Endodermal cell (in vitro differentiated cells): ENCODE results near the gene SLCO1B1. TPM values are rescaled to one million over a fixed set of nuclear protein-coding genes. Genes with fewer than 3 reads are reported as not detected.

Source experiments
- DNase-seq: peaks from one replicate; pipeline ENCODE4 v3.0.0-alpha.2; 2017
- H3K27ac ChIP-seq: 2 replicates; pipeline ENCODE4 v1.5.1; 2013; ENCODE audit warnings: mild to moderate bottlenecking, low read depth, low read length, moderate library complexity
- H3K27me3 ChIP-seq: 2 replicates; pipeline ENCODE4 v1.6.1; 2013; ENCODE audit warnings: mild to moderate bottlenecking, low read length, moderate library complexity; ENCODE audit not compliant: insufficient read depth, control insufficient read depth, poor library complexity, severe bottlenecking
- H3K36me3 ChIP-seq: 2 replicates; pipeline ENCODE4 v1.7.0; 2013; ENCODE audit warnings: mild to moderate bottlenecking, low read length, moderate library complexity; ENCODE audit not compliant: control insufficient read depth, insufficient read depth
- H3K4me1 ChIP-seq: one replicate; pipeline ENCODE4 v1.7.0; 2013; ENCODE audit warnings: low read length; ENCODE audit not compliant: control insufficient read depth, insufficient read depth
- H3K4me3 ChIP-seq: 2 replicates; pipeline ENCODE4 v1.5.1; 2013; ENCODE audit warnings: mild to moderate bottlenecking, low read length, moderate library complexity
- H3K9ac ChIP-seq: 2 replicates; pipeline ENCODE4 v1.6.1; 2013; ENCODE audit warnings: mild to moderate bottlenecking, low read length, moderate library complexity; ENCODE audit not compliant: poor library complexity, severe bottlenecking; ENCODE audit errors: extremely low read depth
- H3K9me3 ChIP-seq: 2 replicates; pipeline ENCODE4 v1.6.1; 2013; ENCODE audit warnings: mild to moderate bottlenecking, low read length, moderate library complexity; ENCODE audit not compliant: control insufficient read depth
- H3K27ac Mint-ChIP-seq: 2 replicates; pipeline ENCODE4 v1.8.0; 2020; ENCODE audit warnings: mixed read lengths
- H3K27me3 Mint-ChIP-seq: 2 replicates; pipeline ENCODE4 v1.8.0; 2021; ENCODE audit warnings: mild to moderate bottlenecking, mixed read lengths; ENCODE audit not compliant: insufficient read depth
- H3K36me3 Mint-ChIP-seq: 2 replicates; pipeline ENCODE4 v1.8.0; 2020; ENCODE audit warnings: low read depth, mixed read lengths
- H3K4me1 Mint-ChIP-seq: 2 replicates; pipeline ENCODE4 v1.8.0; 2020; ENCODE audit warnings: mixed read lengths
- H3K4me3 Mint-ChIP-seq: 2 replicates; pipeline ENCODE4 v1.8.0; 2020; ENCODE audit warnings: mild to moderate bottlenecking, moderate library complexity, mixed read lengths
- H3K9me3 Mint-ChIP-seq: 2 replicates; pipeline ENCODE4 v1.8.0; 2020; ENCODE audit warnings: mild to moderate bottlenecking, mixed read lengths
- WGBS, 2 experiments: methylation state at CpG; one replicate each; pipeline versions ENCODE4 v1.1.5 to v1.1.7; 2013; ENCODE audit warnings: missing lambda C conversion rate in 2 of 2, mixed read lengths in 1 of 2; ENCODE audit not compliant: insufficient coverage in 1 of 2, insufficient read length in 1 of 2; 5-methylcytosine and 5-hydroxymethylcytosine counted together
- total RNA-seq, 2 donors: library from RNA; stranded (reverse); fragmentation: NEBNext Ultra II Directional in 1 of 2; extraction: Animal tissue kit (Norgen Biotek cat#: 25700) in 1 of 2; gene quantifications; 2 replicates in 1 of 2; 3 replicates in 1 of 2; pipeline ENCODE4 v1.2.1, GENCODE V29; 2021
- TF ChIP-seq, protein P1 (sequence below): fragments of 200-600 bp; sonication (generic); conservative IDR thresholded peaks from 2 replicates; pipeline ENCODE4 v1.5.0; 2021; ENCODE audit warnings: antibody characterized with exemption, mild to moderate bottlenecking

The SLCO1B1 gene
- total RNA-seq, 2 donors from 2014 or later: 1.5 TPM; not detected in 1

DNA sequence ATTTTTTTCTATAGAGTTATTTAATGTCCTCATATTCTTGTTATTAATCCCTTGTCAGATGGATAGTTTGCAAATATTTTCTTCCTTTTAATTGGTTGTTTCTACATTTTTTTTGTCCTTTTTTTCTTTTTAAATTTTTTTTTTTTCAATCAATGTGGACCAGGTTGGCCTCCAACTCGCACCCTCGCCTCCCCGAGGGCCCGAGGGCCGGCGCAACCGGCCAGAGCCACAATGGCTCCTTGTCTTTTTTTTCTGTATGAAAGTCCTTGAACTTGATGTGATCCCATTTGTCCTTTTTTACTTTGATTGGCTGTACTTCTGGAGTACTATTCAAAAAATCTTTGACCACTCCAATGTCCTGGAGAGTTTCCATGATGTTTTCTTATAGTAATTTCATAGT, 17.7 kb upstream of the SLCO1B1 start:
- peaks cover 5% of the 10 kb centered on the region for H3K27me3 Mint-ChIP-seq
- H3K9me3 Mint-ChIP-seq: no peaks in the 10 kb centered on the region
- H3K36me3 Mint-ChIP-seq: no peaks in the 10 kb centered on the region
- Histone ChIP-seq H3K4me1 (no peaks in the 10 kb centered on the region), H3K27me3 (peaks cover 5% of the 10 kb centered on the region), H3K9ac (no peak overlapping the region), H3K27ac (no peak overlapping the region), H3K4me3 (no peak overlapping the region), H3K36me3 (no peaks in the 10 kb centered on the region), H3K9me3 (no peaks in the 10 kb centered on the region)
- no peak overlapping the region for H3K4me3 Mint-ChIP-seq
- WGBS, 2 experiments: 94 to 100% methylated on average over 4 to 7 of the region's 7 CpGs
- no peak for DNase-seq
- no peaks in the 10 kb centered on the region for H3K4me1 Mint-ChIP-seq
- H3K27ac Mint-ChIP-seq: no peak overlapping the region
- TF ChIP-seq, protein P1, sequence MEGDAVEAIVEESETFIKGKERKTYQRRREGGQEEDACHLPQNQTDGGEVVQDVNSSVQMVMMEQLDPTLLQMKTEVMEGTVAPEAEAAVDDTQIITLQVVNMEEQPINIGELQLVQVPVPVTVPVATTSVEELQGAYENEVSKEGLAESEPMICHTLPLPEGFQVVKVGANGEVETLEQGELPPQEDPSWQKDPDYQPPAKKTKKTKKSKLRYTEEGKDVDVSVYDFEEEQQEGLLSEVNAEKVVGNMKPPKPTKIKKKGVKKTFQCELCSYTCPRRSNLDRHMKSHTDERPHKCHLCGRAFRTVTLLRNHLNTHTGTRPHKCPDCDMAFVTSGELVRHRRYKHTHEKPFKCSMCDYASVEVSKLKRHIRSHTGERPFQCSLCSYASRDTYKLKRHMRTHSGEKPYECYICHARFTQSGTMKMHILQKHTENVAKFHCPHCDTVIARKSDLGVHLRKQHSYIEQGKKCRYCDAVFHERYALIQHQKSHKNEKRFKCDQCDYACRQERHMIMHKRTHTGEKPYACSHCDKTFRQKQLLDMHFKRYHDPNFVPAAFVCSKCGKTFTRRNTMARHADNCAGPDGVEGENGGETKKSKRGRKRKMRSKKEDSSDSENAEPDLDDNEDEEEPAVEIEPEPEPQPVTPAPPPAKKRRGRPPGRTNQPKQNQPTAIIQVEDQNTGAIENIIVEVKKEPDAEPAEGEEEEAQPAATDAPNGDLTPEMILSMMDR: no peak

GRCh38 chr12:21117995-21118394, 13.0 kb upstream of the SLCO1B1 start:
- Histone ChIP-seq H3K27ac (no peak overlapping the region), H3K4me3 (no peak overlapping the region), H3K4me1 (no peaks in the 10 kb centered on the region), H3K9me3 (no peaks in the 10 kb centered on the region), H3K27me3 (no peaks in the 10 kb centered on the region), H3K9ac (no peak overlapping the region), H3K36me3 (no peaks in the 10 kb centered on the region)
- 83 to 91% methylated on average over 1 to 3 of the region's 3 CpGs for WGBS, 2 experiments
- TF ChIP-seq, protein P1: no peak
- no peak for DNase-seq
- no peaks in the 10 kb centered on the region for H3K27me3 Mint-ChIP-seq
- H3K36me3 Mint-ChIP-seq: no peaks in the 10 kb centered on the region
- no peak overlapping the region for H3K27ac Mint-ChIP-seq
- H3K4me3 Mint-ChIP-seq: no peak overlapping the region
- H3K9me3 Mint-ChIP-seq: no peaks in the 10 kb centered on the region
- no peaks in the 10 kb centered on the region for H3K4me1 Mint-ChIP-seq

DNA sequence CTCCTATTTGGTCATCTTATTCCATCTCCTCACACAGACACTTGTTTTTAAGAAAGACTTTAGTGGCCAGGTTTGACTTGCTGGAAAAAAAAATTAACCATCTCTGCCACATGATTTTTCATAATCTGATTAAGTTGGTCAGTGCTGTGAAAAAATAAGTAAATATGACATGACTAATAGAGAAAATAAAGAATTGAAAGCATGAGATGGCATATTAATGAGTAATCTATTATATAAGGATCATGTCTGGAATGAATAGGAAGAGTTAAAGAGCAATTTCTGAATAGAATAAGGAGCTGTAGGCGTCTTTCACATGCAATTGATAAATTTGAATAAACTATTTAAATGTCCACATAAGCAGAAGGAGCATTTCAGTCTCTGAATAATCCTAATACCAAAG, 12.2 kb upstream of the SLCO1B1 start:
- Histone ChIP-seq H3K27ac (no peak overlapping the region), H3K36me3 (no peaks in the 10 kb centered on the region), H3K9me3 (no peaks in the 10 kb centered on the region), H3K4me1 (no peaks in the 10 kb centered on the region), H3K27me3 (no peaks in the 10 kb centered on the region), H3K4me3 (no peak overlapping the region), H3K9ac (no peak overlapping the region)
- Mint-ChIP-seq H3K4me1 (no peaks in the 10 kb centered on the region), H3K36me3 (no peaks in the 10 kb centered on the region), H3K4me3 (no peak overlapping the region), H3K27ac (no peak overlapping the region), H3K27me3 (no peaks in the 10 kb centered on the region), H3K9me3 (no peaks in the 10 kb centered on the region)
- TF ChIP-seq, protein P1: no peak
- DNase-seq: no peak
- WGBS, 2 experiments: 67% methylated on average over 1 of the region's 1 CpG; no CpG with 5 or more reads in 1 of the 2 experiments
